Activated B cell treated with CpG ODN at 0.5 μM for 24 hours (primary cell): ENCODE results near the gene TMEM255B. TPM values are rescaled to one million over a fixed set of nuclear protein-coding genes. Genes with fewer than 3 reads are reported as not detected.

Experiments
- ATAC-seq: fragments of 200-7000 bp; cut with Tn5 transposase; one replicate; pipeline ENCODE4 v1.10.0; 2021; ENCODE audit warnings: low read depth, mild to moderate bottlenecking, moderate library complexity
- CTCF ChIA-PET: fragments of 350-600 bp; sonication (Branson Sonifier 250); formaldehyde crosslinking; loops from one replicate; lab custom pipeline; 2021; ENCODE audit warnings: antibody characterized with exemption; lab: Charles Lee
- POLR2A ChIA-PET: fragments of 350-600 bp; sonication (Branson Sonifier 250); formaldehyde crosslinking; loops from one replicate; lab custom pipeline; 2021; ENCODE audit warnings: antibody characterized with exemption; lab: Charles Lee
- DNase-seq: peaks from one replicate; pipeline ENCODE4 v3.0.0; 2022
- H3K27ac Mint-ChIP-seq: one replicate; pipeline ENCODE4 v1.8.0; 2020; ENCODE audit warnings: mixed read lengths
- H3K27me3 Mint-ChIP-seq: one replicate; pipeline ENCODE4 v1.8.0; 2021; ENCODE audit warnings: mixed read lengths
- H3K36me3 Mint-ChIP-seq: one replicate; pipeline ENCODE4 v1.8.0; 2021; ENCODE audit warnings: low read depth, mixed read lengths
- H3K4me1 Mint-ChIP-seq: one replicate; pipeline ENCODE4 v1.8.0; 2021; ENCODE audit warnings: mixed read lengths
- H3K4me3 Mint-ChIP-seq: one replicate; pipeline ENCODE4 v1.8.0; 2020; ENCODE audit warnings: mild to moderate bottlenecking, mixed read lengths
- H3K9me3 Mint-ChIP-seq: one replicate; pipeline ENCODE4 v1.8.0; 2020; ENCODE audit warnings: mixed read lengths
- intact Hi-C: fragments of 100-400 bp; cut with micrococcal nuclease; formaldehyde crosslinking; loops from one replicate; pipeline ENCODE4 v1.15.1; 2024
- total RNA-seq: library from RNA; stranded (reverse); gene quantifications from 2 replicates; pipeline ENCODE4 v1.2.3, GENCODE V29; 2022
- TF ChIP-seq, protein P1 (sequence below): fragments of 200-600 bp; IDR thresholded peaks from one replicate; pipeline ENCODE4 v1.8.0; 2022; ENCODE audit warnings: antibody characterized with exemption, mild to moderate bottlenecking

Gene TMEM255B
- total RNA-seq, 1 donor from 2014 or later = 6.2 TPM

DNA sequence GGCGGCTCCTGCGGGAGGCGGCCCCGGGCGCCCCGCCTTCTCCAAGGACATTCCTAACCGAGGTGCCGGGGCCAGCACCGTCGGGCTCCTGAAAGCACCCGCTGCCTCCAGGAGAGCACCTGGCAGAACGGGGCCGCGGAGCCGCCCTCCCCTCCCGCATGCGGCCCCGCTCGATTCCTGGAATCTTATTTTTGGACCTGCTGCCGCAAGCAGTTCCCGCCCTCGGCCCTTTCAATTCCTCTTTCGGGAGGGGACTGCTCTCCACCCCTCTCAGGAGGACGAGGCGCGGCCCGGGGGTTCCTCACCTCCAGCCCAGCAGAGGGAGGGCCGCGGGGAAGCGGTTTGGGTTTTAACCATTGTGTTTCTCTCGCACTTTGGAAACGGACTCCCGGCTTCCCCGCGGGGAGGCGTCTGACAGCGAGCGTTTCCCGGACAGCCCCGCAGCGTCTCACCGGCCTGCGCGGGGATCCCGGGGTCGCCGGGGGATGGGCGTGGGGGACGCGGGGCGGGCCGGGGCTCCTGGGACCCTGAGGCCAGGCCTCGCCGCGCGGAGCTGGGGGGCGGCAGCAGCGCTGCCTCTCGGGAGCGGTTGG is 104.0 kb downstream of the TMEM255B start:
- H3K27ac Mint-ChIP-seq = no peak overlapping the region
- no peaks in the 10 kb centered on the region for H3K36me3 Mint-ChIP-seq
- H3K27me3 Mint-ChIP-seq = peaks cover 35% of the 10 kb centered on the region
- ATAC-seq = peak; percentile 59
- H3K4me1 Mint-ChIP-seq = peaks cover 16% of the 10 kb centered on the region
- no peaks in the 10 kb centered on the region for H3K9me3 Mint-ChIP-seq
- peak; percentile 30 for DNase-seq
- H3K4me3 Mint-ChIP-seq = peak overlapping the region; percentile 73
- TF ChIP-seq, protein P1, sequence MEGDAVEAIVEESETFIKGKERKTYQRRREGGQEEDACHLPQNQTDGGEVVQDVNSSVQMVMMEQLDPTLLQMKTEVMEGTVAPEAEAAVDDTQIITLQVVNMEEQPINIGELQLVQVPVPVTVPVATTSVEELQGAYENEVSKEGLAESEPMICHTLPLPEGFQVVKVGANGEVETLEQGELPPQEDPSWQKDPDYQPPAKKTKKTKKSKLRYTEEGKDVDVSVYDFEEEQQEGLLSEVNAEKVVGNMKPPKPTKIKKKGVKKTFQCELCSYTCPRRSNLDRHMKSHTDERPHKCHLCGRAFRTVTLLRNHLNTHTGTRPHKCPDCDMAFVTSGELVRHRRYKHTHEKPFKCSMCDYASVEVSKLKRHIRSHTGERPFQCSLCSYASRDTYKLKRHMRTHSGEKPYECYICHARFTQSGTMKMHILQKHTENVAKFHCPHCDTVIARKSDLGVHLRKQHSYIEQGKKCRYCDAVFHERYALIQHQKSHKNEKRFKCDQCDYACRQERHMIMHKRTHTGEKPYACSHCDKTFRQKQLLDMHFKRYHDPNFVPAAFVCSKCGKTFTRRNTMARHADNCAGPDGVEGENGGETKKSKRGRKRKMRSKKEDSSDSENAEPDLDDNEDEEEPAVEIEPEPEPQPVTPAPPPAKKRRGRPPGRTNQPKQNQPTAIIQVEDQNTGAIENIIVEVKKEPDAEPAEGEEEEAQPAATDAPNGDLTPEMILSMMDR = no peak
- intact Hi-C loops = loop anchor here (5.0 kb wide), 1 partner anchor 364 kb away; no protein-coding TSS in a partner anchor
- CTCF ChIA-PET = no interaction called here
- POLR2A ChIA-PET = no interaction called here

- DNase-seq (no peak), ATAC-seq (peak; percentile 62)
- Mint-ChIP-seq H3K27ac (no peak within 1 kb of the TSS), H3K4me3 (peak within 1 kb of the TSS; percentile 73), H3K9me3 (peaks cover under 1% of the 10 kb centered on the region), H3K36me3 (no peaks in the 10 kb centered on the region), H3K4me1 (peaks cover 16% of the 10 kb centered on the region), H3K27me3 (peaks cover 35% of the 10 kb centered on the region)
- ChIA-PET POLR2A (no interaction called here), CTCF (no interaction called here)
- TF ChIP-seq, protein P1 = no peak
- intact Hi-C loops = loop anchor here (5.0 kb wide), 1 partner anchor 364 kb away; no protein-coding TSS in a partner anchor
Observed at GRCh38 chr13:113863524-113864272, 104.7 kb downstream of the TMEM255B start, which contains the start of gene GAS6. Gene GAS6, minus strand, starts transcription at chr13:113864076. Its CDS starts 156 bp downstream, at chr13:113863920.

DNA sequence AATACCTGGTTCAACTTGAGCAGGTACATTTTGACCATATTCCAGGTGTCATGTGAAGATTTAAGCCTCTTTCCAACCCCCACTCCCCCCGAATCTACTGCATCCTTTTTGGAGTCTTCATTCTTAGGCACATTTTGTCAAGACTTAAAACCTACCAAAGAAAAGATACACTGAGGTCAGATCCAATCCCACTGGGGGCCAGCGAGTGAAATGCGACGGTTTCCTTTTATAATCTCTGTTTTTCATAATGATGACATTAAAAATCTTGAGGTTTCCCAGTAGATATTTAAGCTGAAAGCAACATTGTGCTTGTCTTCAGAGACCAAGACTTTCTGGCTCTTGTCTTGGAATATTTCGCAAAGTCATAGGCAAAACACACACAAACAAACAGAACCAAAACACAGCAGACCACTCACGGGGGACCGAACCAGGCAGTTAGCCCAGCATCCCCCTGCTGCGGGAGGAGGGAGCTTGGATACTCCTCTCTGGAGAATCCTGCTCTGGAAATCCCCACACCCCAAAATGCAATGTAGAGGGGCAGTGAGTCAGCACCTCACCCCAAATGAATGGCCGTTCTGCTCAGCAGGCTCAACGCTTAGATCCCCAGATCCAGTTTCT is 105.4 kb downstream of the TMEM255B start:
- H3K9me3 Mint-ChIP-seq = peaks cover 2% of the 10 kb centered on the region
- peaks cover 16% of the 10 kb centered on the region for H3K4me1 Mint-ChIP-seq
- ATAC-seq (no peak), DNase-seq (no peak)
- H3K27me3 Mint-ChIP-seq = peaks cover 39% of the 10 kb centered on the region
- H3K36me3 Mint-ChIP-seq = no peaks in the 10 kb centered on the region
- peak overlapping the region; percentile 73 for H3K4me3 Mint-ChIP-seq
- ChIA-PET POLR2A (no interaction called here), CTCF (no interaction called here)
- H3K27ac Mint-ChIP-seq = no peak overlapping the region
- TF ChIP-seq, protein P1 = no peak
- intact Hi-C loops = loop anchor here (5.0 kb wide), 1 partner anchor 363 kb away; no protein-coding TSS in a partner anchor

GRCh38 chr13:113865427-113865826 is 106.4 kb downstream of the TMEM255B start:
- no peak overlapping the region for H3K27ac Mint-ChIP-seq
- CTCF ChIA-PET = no interaction called here
- TF ChIP-seq, protein P1 = no peak

More at GRCh38 chr13:113865427-113865826, 106.4 kb downstream of the TMEM255B start:
- POLR2A ChIA-PET = no interaction called here
- Mint-ChIP-seq H3K4me3 (peak overlapping the region; percentile 29), H3K36me3 (no peaks in the 10 kb centered on the region), H3K9me3 (peaks cover 2% of the 10 kb centered on the region), H3K27me3 (peaks cover 42% of the 10 kb centered on the region), H3K4me1 (peaks cover 16% of the 10 kb centered on the region)
- no peak for ATAC-seq
- no peak for DNase-seq
- intact Hi-C loops = no loop called here

Other genes with a start within 250 kb of the TMEM255B start
- gene TFDP1, start 174.5 kb upstream of the TMEM255B start, total RNA-seq = 53.1 and 54.3 TPM in 2 replicates
- not detected in 2 replicates for gene ATP4B, start 101.0 kb upstream of the TMEM255B start, total RNA-seq
- gene GRK1, start 92.0 kb upstream of the TMEM255B start, total RNA-seq = 0.07 and 0.44 TPM in 2 replicates
- gene GAS6, start 104.8 kb downstream of the TMEM255B start, total RNA-seq = 1.3 and 1.4 TPM in 2 replicates
- 0.46 and 0.69 TPM in 2 replicates for gene C13orf46, start 214.8 kb downstream of the TMEM255B start, total RNA-seq